Stimulated activated CD8-positive, alpha-beta memory T cell treated with anti-CD3 and anti-CD28 coated beads, Interleukin-12 subunit alpha, Interleukin-12 subunit beta, amount 100 ng/mL, for 4 hours (primary cell): ENCODE measurements around the gene FAM114A2.
A peak's percentile ranks its signal among the peaks of the same experiment; 100 is the strongest.

Experiments used
- DNase-seq: peaks from one replicate; pipeline ENCODE4 v3.0.0-alpha.2; 2020; ENCODE audit warnings: low read depth

The FAM114A2 gene

GRCh38 chr5:153983885-153984284 lies 54.8 kb downstream of the FAM114A2 start:
- no peak for DNase-seq

GRCh38 chr5:153981905-153982605 lies 56.7 kb downstream of the FAM114A2 start:
- DNase-seq = no peak

GRCh38 chr5:153979028-153979783 lies 59.5 kb downstream of the FAM114A2 start:
- DNase-seq = no peak

- no peak for DNase-seq
These were observed 63.9 kb downstream of the FAM114A2 start for GRCh38 chr5:153974813-153975163.

GRCh38 chr5:153974131-153974812 lies 64.4 kb downstream of the FAM114A2 start:
- no peak for DNase-seq

- DNase-seq = no peak
These were observed 66.5 kb downstream of the FAM114A2 start for GRCh38 chr5:153972240-153972639.

GRCh38 chr5:153970496-153970895 lies 68.2 kb downstream of the FAM114A2 start:
- DNase-seq = no peak

- no peak for DNase-seq
These were observed 69.2 kb downstream of the FAM114A2 start for GRCh38 chr5:153969563-153969895.

- no peak for DNase-seq
These were observed 69.7 kb downstream of the FAM114A2 start for GRCh38 chr5:153968761-153969562.

GRCh38 chr5:153964880-153965645 lies 73.6 kb downstream of the FAM114A2 start:
- DNase-seq = no peak

- no peak for DNase-seq
These were observed 74.4 kb downstream of the FAM114A2 start for GRCh38 chr5:153964191-153964879.

- DNase-seq = peak; percentile 12
These were observed 78.2 kb downstream of the FAM114A2 start for GRCh38 chr5:153960269-153961215.

- DNase-seq = no peak
These were observed 79.4 kb downstream of the FAM114A2 start for GRCh38 chr5:153959134-153959957.

GRCh38 chr5:153957205-153957604 lies 81.5 kb downstream of the FAM114A2 start:
- DNase-seq = no peak

- no peak for DNase-seq
These were observed 85.3 kb downstream of the FAM114A2 start for GRCh38 chr5:153953411-153953810.

GRCh38 chr5:153952893-153953292 lies 85.8 kb downstream of the FAM114A2 start:
- no peak for DNase-seq

- DNase-seq = no peak
These were observed 86.7 kb downstream of the FAM114A2 start for GRCh38 chr5:153952057-153952456.

- no peak for DNase-seq
These were observed 97.4 kb downstream of the FAM114A2 start for GRCh38 chr5:153941265-153941664.
